Left forelimb (tissue), 1 donor: ENCODE results near the gene GXYLT2.
"Not testable (repeated sequence)": the region's sequence is repeated elsewhere in the genome, so short reads cannot be mapped to it uniquely, and the experiment has no call there.

ENCODE experiments used
- DNase-seq: peaks from one replicate; pipeline ENCODE4 v3.0.0-alpha.2; 2018; ENCODE audit warnings: low spot score

GXYLT2 gene

GRCh38 chr3:72892870-72893269 is 5.0 kb downstream of the GXYLT2 start:
- no peak for DNase-seq

GRCh38 chr3:72894976-72895552 is 7.2 kb downstream of the GXYLT2 start:
- no peak for DNase-seq

DNA sequence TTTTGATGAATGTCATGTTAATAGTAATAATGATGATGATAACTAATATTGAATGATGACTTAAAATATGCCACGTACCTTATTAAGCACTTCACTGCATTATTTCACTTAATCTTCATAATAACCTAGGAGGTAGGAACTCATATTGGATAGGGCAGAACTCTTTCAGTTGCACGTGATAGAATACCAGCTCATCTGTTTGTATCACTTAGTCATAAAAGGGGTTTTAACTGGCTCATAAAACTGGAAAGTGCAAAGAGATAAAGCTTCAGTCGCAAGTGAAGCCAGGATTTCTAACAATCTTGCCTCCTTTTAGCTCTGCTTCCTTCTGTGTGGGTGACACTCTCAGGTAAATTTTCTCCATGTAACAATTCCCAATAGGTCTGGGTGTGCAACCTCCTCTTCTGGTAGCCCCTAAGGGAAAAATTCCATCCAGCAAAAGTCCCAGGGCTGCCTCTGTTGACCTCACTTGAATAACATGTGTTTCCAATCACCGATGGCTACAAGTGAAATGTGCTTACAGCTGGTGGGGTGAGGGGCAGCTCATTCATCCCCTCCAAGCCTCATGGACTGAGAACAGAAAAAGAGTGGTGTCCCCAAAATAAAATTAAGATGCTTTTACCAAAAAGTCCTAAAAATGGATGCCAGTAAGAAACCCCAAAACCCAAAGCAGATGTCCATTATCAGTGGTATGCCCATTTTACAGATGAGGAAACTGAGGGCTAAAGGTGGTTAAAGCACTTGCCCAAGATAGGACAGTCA is 9.3 kb downstream of the GXYLT2 start:
- DNase-seq: no peak

- DNase-seq: no peak
Observed at GRCh38 chr3:72897758-72898007, 9.8 kb downstream of the GXYLT2 start.

DNA sequence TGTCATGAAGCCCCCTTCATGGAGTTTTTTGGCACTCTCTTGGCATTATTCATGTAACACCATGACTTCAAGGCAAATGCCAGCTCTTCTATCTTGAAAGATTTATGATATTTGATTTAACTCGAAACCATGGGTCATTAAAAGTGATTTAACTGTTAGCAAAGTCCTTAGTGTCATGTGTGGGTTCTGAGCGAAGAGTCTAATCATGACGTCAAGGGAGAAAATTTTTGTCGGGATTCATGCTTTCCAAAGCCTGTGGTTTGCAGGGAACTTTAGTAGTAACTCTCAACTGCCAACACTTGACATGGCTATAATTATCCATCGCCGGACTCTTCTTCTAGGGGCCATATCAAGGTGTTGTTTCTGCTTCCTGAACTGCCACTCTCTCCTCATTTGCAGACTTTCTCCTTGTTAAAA is 11.5 kb downstream of the GXYLT2 start:
- no peak for DNase-seq

- no peak for DNase-seq
Observed at GRCh38 chr3:72900048-72900447, 12.2 kb downstream of the GXYLT2 start.

- no peak for DNase-seq
Observed at GRCh38 chr3:72901840-72902239, 14.0 kb downstream of the GXYLT2 start.

GRCh38 chr3:72903004-72903403 is 15.2 kb downstream of the GXYLT2 start:
- DNase-seq: no peak

GRCh38 chr3:72904163-72904562 is 16.3 kb downstream of the GXYLT2 start:
- DNase-seq: no peak

- DNase-seq: no peak
Observed at GRCh38 chr3:72906154-72906553, 18.3 kb downstream of the GXYLT2 start.

DNA sequence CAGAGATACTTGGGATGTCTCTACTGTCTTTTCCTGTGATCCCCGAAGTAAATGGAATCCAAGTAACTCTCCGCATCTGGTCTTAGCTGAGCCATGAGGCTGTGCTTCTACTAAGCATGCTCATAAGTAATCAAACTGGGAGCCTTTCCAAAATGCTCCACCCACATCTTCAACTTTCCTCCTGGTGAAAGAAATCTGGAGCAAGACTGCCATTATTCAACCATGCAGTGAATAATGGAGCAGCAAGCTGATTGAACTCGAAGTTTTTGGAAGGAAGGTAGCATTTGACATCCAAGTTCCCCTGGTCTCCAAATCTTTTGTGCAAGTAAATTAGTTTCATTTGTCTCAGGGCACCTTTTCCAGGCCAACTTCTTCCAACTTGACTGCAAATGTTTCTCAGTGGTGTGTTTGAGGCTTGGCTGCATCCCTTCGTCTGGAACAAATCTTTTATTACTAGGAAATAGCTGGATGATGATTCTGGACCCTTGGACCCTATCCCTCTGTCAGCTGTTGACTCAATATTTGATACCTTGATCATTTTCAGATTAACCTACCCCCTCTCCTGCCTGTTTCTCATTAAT is 19.4 kb downstream of the GXYLT2 start:
- peak; percentile 79 for DNase-seq

DNA sequence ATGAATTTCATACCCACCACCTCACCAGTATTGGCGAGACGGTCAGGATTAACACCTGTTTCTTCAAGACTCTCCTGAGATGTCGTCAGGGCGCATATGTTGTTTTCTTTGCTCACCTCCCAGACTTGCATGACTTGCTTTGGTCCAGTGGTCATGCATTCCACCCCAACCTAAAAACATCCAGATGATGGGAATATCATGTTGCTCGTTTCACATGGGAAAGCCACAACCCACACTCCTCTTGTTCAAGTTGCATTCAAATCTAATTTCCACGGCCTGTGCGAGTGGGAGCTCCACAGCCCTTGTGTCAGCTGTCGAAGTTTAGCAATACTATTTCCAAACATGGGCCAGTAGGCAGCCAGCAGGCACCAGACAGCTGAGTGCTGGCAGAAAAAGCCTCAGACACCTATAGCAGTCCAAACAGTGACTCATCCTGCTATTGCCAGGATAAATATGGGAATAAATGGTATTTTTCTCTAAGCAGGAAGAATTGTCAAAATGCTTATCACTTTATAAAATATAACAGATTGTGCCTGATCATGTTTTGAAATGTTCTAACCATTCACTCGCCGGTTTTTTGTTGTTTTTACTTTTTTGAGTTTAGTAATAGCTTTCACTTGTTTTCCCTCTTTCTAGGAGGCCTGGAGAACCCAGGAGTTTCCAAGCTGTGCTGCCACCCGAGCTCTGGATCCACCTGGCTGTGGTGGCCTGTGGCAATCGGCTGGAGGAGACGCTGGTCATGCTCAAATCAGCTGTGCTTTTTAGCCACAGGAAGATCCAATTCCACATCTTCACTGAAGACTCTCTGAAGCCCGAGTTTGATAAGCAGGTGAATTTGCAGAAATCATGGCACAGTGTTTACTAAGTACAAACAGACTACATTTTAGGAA is 20.1 kb downstream of the GXYLT2 start:
- peak; percentile 83 for DNase-seq

- DNase-seq: no peak
Observed at GRCh38 chr3:72909591-72909990, 21.7 kb downstream of the GXYLT2 start.

DNA sequence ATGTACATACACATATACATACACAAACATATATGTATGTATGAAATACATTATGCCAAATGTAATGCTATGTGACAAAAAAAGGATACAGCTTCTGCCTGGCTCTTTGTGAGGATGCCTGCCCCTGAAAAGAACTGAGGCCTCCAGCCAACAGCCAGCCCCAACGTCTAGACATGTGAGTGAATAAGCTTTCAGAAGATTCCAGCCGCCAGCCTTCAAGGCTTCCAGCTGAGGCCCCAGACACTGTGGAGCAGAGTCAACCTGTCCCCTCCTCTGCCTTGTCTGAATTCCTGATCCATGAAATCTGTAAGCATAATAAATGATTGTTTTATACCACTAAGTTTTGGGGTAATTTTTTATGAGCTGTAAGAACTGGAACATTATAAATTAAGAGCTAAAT is 24.7 kb downstream of the GXYLT2 start:
- DNase-seq: no peak

DNA sequence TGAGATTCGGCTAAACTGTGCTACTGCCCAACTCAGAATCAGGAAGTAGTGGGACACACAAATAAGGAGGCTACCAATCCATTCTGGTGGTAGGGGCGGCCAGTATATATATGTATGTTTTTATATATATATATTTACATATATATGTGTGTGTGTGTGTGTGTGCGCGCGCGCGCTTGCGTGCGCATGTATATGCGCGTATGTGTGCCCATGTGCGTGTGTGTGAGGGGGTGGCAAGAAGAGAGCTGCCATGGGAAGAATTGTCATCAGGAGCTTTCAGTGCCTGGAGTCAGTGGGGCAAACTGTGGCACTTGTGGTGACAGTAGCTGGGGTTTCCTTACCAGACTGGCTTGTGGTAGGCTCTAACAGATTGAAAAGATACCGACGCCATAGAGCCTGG is 26.5 kb downstream of the GXYLT2 start:
- DNase-seq: no peak

DNA sequence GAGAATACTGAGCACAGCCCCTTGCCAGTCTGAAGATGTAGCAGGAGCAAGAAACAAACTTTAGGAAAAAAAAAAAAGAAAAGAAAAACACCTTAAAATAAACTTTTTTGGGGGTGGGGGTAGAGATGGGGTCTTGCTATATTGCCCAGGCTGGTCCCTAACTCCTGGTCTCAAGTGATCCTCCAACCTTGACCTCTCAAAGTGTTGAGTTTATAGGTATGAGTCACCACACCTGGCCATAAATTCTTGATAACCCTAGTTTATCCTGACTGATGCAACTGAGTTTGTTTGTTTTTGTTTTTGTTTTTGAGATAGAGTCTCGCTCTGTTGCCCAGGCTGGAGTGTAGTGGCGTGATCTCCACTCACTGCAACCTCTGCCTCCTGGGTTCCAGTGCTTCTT is 28.4 kb downstream of the GXYLT2 start:
- no peak for DNase-seq

DNA sequence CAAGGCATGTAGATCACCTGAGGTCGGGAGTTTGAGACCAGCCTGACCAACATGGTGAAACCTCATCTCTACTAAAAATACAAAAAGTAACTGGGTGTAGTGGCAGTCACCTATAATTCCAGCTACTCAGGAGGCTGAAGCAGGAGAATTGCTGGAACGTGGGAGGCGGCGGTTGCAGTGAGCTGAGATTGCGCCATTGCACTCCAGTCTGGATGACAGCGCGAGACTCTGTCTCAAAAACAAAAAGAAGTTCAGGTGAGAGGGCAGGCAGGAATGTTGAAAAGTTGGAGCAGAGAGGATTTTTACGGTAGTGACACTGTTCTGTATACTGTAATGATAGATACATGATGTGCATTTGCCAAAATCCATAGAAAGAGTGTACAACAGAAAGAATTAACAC is 31.7 kb downstream of the GXYLT2 start:
- no peak for DNase-seq

DNA sequence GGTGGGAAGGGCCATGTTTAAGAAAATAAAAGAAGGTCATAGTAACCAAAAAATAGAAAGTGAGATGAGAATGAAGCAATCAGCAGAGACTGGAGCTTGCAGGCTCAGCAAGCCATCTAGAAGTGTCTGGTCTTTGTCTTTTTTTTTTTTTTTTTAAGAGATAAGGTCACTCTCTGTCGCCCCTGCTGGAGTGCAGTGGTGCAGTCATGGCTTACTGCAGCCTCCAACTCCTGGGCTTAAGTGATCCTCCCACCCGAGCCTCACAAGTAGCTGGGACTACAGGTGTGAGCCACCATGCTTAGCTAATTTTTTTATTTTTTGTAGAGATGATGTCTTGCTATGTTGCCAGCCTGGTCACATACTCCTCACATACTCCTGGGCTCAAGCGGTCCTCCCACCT is 36.2 kb downstream of the GXYLT2 start:
- no peak for DNase-seq

DNA sequence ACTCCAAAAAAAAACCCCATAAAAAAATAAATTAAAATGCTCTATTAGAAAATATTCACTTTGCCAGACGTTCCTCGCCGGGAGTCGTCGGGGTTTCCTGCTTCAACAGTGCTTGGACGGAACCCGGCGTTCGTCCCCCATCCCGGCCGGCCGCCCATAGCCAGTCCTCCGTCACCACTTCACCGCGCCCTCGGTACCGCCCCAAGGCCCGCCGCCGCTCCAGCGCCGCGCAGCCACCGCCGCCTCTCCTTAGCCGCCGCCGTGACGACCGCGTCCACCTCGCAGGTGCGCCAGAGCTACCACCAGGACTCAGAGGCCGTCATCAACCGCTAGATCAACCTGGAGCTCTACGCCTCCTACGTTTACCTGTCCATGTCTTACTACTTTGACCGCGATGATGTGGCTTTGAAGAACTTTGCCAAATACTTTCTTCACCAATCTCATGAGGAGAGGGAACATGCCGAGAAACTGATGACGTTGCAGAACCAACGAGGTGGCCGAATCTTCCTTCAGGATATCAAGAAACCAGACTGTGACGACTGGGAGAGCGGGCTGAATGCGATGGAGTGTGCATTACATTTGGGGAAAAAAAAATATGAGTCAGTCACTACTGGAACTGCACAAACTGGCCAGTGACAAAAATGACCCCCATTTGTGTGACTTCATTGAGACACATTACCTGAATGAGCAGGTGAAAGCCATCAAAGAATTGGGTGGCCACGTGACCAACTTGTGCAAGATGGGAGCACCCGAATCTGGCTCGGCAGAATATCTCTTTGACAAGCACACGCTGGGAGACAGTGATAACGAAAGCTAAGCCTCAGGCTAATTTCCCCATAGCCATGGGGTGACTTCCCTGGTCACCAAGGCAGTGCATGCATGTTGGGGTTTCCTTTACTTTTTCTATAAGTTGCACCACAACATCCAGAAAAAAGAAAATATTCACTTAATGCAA is 41.2 kb downstream of the GXYLT2 start:
- DNase-seq: not testable (repeated sequence)

- DNase-seq: no peak
Observed at GRCh38 chr3:72930754-72931153, 42.9 kb downstream of the GXYLT2 start.

- no peak for DNase-seq
Observed at GRCh38 chr3:72932416-72932815, 44.6 kb downstream of the GXYLT2 start.
